Esophagus squamous epithelium (tissue), 5 donors: ENCODE results near the gene GINS1. TPM values are rescaled to one million over a fixed set of nuclear protein-coding genes. Genes with fewer than 3 reads are reported as not detected.

Source experiments
- DNase-seq: peaks from one replicate; lab custom pipeline; 2025; lab: John Stamatoyannopoulos, UW
- H3K27ac ChIP-seq, 4 donors: fragments of 200-600 bp; sonication (generic); one replicate each; pipeline ENCODE4 v1.5.1; 2016 to 2019; ENCODE audit warnings: mild to moderate bottlenecking in 1 of 4
- H3K27me3 ChIP-seq, 4 donors: fragments of 200-600 bp; sonication (generic); 1 replicate in 3 of 4; 2 replicates in 1 of 4; pipeline versions ENCODE4 v1.5.1 to v1.6.0; 2017 to 2021; ENCODE audit warnings: antibody characterized with exemption in 1 of 4
- H3K36me3 ChIP-seq, 3 donors: fragments of 200-600 bp; sonication (generic); one replicate each; pipeline ENCODE4 v1.5.1; 2016 to 2019
- H3K4me1 ChIP-seq, 3 donors: fragments of 200-600 bp; sonication (generic); one replicate each; pipeline ENCODE4 v1.5.1; 2017 to 2019
- H3K4me3 ChIP-seq, 4 donors: fragments of 200-600 bp; sonication (generic); 1 replicate in 3 of 4; 2 replicates in 1 of 4; pipeline ENCODE4 v1.5.1; 2016 to 2019; ENCODE audit warnings: mild to moderate bottlenecking in 2 of 4, moderate library complexity in 1 of 4
- H3K9me3 ChIP-seq, 3 donors: fragments of 200-600 bp; sonication (generic); one replicate each; pipeline ENCODE4 v1.5.1; 2016 to 2019
- POLR2A ChIP-seq, 4 donors: fragments of 450-650 bp; IDR thresholded peaks; one replicate each; pipeline ENCODE4 v1.6.1; 2017; ENCODE audit warnings: antibody characterized with exemption in 4 of 4, mild to moderate bottlenecking in 4 of 4, moderate library complexity in 3 of 4
- WGBS, 2 donors: methylation state at CpG; one replicate each; pipeline ENCODE4 v1.1.5; 2018; 5-methylcytosine and 5-hydroxymethylcytosine counted together
- intact Hi-C: fragments of 100-400 bp; cut with DNase I; formaldehyde crosslinking; loops from one replicate; pipeline ENCODE4 v1.15.0; 2022
- total RNA-seq, 4 donors: library from RNA; depleted of rRNA; stranded (reverse); fragments of >200 nt; gene quantifications; one replicate each; pipeline ENCODE4 v1.1.0, GENCODE V29; 2016
- TF ChIP-seq, protein P1 (sequence below), 6 experiments: fragments of 450-650 bp in 4 of 6; fragments of 200-600 bp in 2 of 6; sonication (generic) in 2 of 6; IDR thresholded peaks; one replicate each; pipeline ENCODE4 v1.5.1; 2016 to 2019; ENCODE audit warnings: antibody characterized with exemption in 6 of 6, mild to moderate bottlenecking in 4 of 6, moderate library complexity in 4 of 6
- donor health status: DM: yes; HTN: yes; CAD: no.

Gene GINS1
- total RNA-seq, 4 donors from 2014 or later: 3.4 to 12.9 (median 6.4) TPM

DNA sequence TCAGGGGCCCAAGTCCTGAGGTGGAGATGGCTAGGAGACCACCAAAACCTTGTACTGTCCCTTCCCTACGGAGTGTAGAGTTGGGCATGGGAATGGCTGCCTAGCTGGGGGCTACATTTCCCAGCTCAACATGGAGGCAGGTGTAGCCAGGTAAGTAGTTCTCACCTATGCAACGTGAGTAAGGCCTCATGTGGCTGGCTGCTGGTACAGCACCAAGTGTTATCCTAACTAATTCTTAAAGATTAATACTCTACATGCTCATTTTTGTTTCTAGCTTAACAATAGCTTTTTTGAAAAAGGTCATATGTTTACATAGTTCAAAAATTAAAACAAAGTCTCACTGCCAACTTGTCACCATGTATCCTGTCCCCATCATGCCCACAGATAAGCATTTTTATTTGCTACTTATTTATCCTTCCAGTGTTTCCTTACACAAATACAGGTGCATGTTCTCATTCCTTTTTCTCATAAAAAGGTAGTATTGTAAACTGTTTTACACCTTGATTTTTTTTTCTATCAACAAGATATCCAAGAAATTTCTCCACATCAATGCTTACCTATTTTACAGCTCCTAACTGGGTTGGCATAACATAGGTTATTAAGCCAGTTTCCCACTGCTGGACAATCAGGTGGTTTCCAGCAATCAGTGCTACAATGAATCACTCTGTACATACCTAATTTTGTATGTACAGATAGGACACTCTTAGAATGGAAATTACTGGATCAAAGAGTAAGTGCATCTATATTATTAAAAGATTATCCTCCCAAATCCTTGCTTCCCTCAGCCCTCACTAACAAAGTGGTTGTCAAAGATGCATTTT lies 42.4 kb upstream of the GINS1 start:
- intact Hi-C loops: no loop called here
- no peak for TF ChIP-seq POLR2A (IDR thresholded peaks at IDR 0.05)
- TF ChIP-seq, protein P1, sequence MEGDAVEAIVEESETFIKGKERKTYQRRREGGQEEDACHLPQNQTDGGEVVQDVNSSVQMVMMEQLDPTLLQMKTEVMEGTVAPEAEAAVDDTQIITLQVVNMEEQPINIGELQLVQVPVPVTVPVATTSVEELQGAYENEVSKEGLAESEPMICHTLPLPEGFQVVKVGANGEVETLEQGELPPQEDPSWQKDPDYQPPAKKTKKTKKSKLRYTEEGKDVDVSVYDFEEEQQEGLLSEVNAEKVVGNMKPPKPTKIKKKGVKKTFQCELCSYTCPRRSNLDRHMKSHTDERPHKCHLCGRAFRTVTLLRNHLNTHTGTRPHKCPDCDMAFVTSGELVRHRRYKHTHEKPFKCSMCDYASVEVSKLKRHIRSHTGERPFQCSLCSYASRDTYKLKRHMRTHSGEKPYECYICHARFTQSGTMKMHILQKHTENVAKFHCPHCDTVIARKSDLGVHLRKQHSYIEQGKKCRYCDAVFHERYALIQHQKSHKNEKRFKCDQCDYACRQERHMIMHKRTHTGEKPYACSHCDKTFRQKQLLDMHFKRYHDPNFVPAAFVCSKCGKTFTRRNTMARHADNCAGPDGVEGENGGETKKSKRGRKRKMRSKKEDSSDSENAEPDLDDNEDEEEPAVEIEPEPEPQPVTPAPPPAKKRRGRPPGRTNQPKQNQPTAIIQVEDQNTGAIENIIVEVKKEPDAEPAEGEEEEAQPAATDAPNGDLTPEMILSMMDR (IDR thresholded peaks at IDR 0.05): no peak
- peaks cover 0 to 17% (median 6%) of the 10 kb centered on the region in 3 donors for H3K4me1 ChIP-seq
- WGBS, 2 donors: 83 to 86% methylated on average over 2 of the region's 2 CpGs
- DNase-seq: no peak
- no peaks in the 10 kb centered on the region for H3K27me3 ChIP-seq
- no peaks in the 10 kb centered on the region for H3K36me3 ChIP-seq
- no peak overlapping the region for H3K27ac ChIP-seq
- H3K4me3 ChIP-seq: no peak overlapping the region
- H3K9me3 ChIP-seq: no peaks in the 10 kb centered on the region

DNA sequence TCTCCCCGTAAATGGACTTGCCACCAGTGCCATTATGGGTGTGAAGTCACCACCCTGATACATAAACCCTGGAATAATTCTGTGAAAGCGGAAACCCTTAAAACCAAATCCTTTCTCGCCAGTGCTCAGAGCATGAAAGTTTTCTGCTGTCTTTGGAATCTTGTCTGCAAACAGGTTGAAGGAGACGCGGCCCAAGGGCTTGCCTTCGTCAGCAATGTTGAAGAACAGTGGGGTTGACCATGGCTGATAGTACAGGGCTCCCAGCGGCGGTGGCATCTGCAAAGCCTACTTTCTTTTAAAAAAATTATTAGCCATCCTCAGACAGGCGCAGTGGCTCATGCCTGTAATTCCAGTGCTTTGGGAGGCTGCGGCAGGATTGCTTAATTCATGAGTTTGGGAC lies 38.9 kb upstream of the GINS1 start:
- WGBS, 2 donors: 96 to 97% methylated on average over 10 of the region's 10 CpGs
- no peaks in the 10 kb centered on the region for H3K27me3 ChIP-seq
- H3K4me3 ChIP-seq: no peak overlapping the region
- no peak overlapping the region for H3K27ac ChIP-seq
- H3K4me1 ChIP-seq: no peaks in the 10 kb centered on the region
- TF ChIP-seq, protein P1 (IDR thresholded peaks at IDR 0.05): no peak
- intact Hi-C loops: no loop called here
- no peak for DNase-seq
- H3K9me3 ChIP-seq: no peaks in the 10 kb centered on the region
- H3K36me3 ChIP-seq: no peaks in the 10 kb centered on the region

DNA sequence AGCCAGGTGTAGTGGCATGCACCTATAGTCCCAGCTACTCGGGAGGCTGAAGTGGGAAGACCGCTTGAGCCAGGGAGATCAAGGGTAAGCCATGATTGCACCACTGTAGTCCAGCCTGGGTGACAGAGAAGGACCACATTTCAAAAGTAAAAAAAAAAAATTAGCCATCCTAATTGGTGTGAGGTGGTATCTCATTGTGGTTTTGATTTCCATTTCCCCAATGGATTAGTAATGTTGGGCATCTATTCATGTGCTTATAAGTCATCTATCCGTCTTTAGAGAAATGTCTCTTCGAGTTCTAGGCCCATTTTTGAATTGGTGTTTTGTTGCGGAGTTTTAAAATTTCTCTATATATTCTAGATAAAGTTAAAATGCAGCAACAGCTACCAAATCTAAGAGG lies 38.5 kb upstream of the GINS1 start:
- intact Hi-C loops: no loop called here
- WGBS, 2 donors: 89 to 97% methylated on average over 5 of the region's 5 CpGs
- TF ChIP-seq, protein P1 (IDR thresholded peaks at IDR 0.05): no peak
- TF ChIP-seq POLR2A (IDR thresholded peaks at IDR 0.05): no peak
- Histone ChIP-seq H3K4me3 (no peak overlapping the region), H3K9me3 (no peaks in the 10 kb centered on the region), H3K27ac (no peak overlapping the region), H3K4me1 (no peaks in the 10 kb centered on the region), H3K27me3 (no peaks in the 10 kb centered on the region), H3K36me3 (no peaks in the 10 kb centered on the region)
- DNase-seq: no peak

DNA sequence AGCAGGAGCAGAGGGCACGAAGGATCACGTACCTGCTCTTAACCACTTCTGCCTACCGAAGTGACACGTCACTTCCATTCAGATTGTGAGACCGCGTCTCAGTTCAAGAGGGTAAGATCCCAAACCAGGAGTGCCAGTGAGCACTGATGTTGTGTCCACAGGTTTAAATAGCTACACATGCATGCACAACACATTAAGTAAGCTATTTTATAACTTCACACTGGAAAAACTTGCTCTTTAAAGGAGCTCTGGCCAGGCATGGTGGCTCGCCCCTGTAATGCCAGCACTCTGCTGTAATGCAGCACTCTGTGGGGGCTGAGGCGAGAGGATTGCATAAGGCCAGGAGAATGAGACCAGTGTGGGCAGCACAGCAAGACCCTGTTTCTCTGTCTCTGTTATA lies 37.9 kb upstream of the GINS1 start:
- no peaks in the 10 kb centered on the region for H3K4me1 ChIP-seq
- no peaks in the 10 kb centered on the region for H3K36me3 ChIP-seq
- intact Hi-C loops: no loop called here
- no peak overlapping the region for H3K27ac ChIP-seq
- WGBS, 2 donors: 88 to 92% methylated on average over 8 of the region's 8 CpGs
- TF ChIP-seq, protein P1 (IDR thresholded peaks at IDR 0.05): no peak
- TF ChIP-seq POLR2A (IDR thresholded peaks at IDR 0.05): no peak
- H3K27me3 ChIP-seq: no peaks in the 10 kb centered on the region
- no peak overlapping the region for H3K4me3 ChIP-seq
- H3K9me3 ChIP-seq: no peaks in the 10 kb centered on the region
- DNase-seq: no peak

DNA sequence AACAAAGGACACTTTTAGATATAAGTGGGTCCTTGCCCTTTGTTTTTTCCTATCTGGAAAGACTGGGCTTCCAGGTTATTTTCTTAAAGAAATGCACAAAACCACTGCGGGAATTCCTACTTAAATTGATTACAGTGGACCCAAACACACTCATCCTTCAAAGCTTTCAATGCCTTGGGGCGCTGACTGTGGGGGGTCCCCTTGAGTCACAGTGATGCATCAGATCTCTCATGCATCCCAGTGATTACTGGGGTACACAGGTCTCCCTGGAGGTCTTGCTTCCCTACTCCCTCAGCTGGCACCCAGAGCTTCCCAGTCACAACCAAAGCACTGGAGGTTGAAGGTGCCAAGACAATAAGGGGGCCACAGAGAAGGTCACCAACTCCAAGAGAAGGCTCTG lies 37.5 kb upstream of the GINS1 start:
- intact Hi-C loops: no loop called here
- no peak for TF ChIP-seq POLR2A (IDR thresholded peaks at IDR 0.05)
- TF ChIP-seq, protein P1 (IDR thresholded peaks at IDR 0.05): no peak
- Histone ChIP-seq H3K36me3 (no peaks in the 10 kb centered on the region), H3K27ac (no peak overlapping the region), H3K27me3 (no peaks in the 10 kb centered on the region), H3K4me3 (no peak overlapping the region), H3K4me1 (no peaks in the 10 kb centered on the region), H3K9me3 (no peaks in the 10 kb centered on the region)
- WGBS, 2 donors: 85 to 92% methylated on average over 2 of the region's 2 CpGs
- DNase-seq: no peak
